CD14-positive monocyte (primary cell): ENCODE results near the gene NCOA6. TPM values are rescaled to one million over a fixed set of nuclear protein-coding genes. Genes with fewer than 3 reads are reported as not detected.

Experiments used
- DNase-seq, 3 donors: peaks; one replicate each; pipeline ENCODE4 v3.0.0-alpha.2; 2011 to 2022
- H2AFZ ChIP-seq: 2 replicates; pipeline ENCODE4 v1.6.0; 2012; ENCODE audit warnings: mild to moderate bottlenecking, low read depth, low read length, inconsistent platforms; ENCODE audit not compliant: insufficient read depth, poor library complexity, severe bottlenecking
- H3K27ac ChIP-seq, 2 donors: 1 replicate in 1 of 2; 2 replicates in 1 of 2; pipeline ENCODE4 v1.5.1; 2012 to 2013; ENCODE audit warnings: low read length in 2 of 2, control low read depth in 1 of 2, inconsistent platforms in 1 of 2, low read depth in 1 of 2, mild to moderate bottlenecking in 1 of 2
- H3K27me3 ChIP-seq, 2 donors: one replicate each; pipeline versions ENCODE4 v1.6.0 to v1.6.1; 2011 to 2013; ENCODE audit warnings: low read length in 2 of 2; ENCODE audit not compliant: control insufficient read depth in 2 of 2, insufficient read depth in 2 of 2
- H3K36me3 ChIP-seq, 2 donors: replicated peaks in 1 of 2; 1 replicate in 1 of 2; 2 replicates in 1 of 2; pipeline versions ENCODE4 v1.5.1 to v1.6.1; 2012 to 2013; ENCODE audit warnings: low read length in 2 of 2, control low read depth in 1 of 2, inconsistent platforms in 1 of 2, mild to moderate bottlenecking in 1 of 2; ENCODE audit not compliant: insufficient read depth in 2 of 2, control insufficient read depth in 1 of 2
- H3K4me1 ChIP-seq, 2 donors: 1 replicate in 1 of 2; 2 replicates in 1 of 2; pipeline versions ENCODE4 v1.5.1 to v1.6.1; 2012 to 2013; ENCODE audit warnings: low read length in 2 of 2, control low read depth in 1 of 2, inconsistent platforms in 1 of 2, mild to moderate bottlenecking in 1 of 2, moderate library complexity in 1 of 2; ENCODE audit not compliant: insufficient read depth in 2 of 2, control insufficient read depth in 1 of 2
- H3K4me2 ChIP-seq: replicated peaks from 2 replicates; pipeline ENCODE3; 2012; ENCODE audit warnings: low read length, moderate library complexity, mild to moderate bottlenecking; ENCODE audit not compliant: poor library complexity, severe bottlenecking; ENCODE audit errors: extremely low read depth
- H3K4me3 ChIP-seq, 3 experiments: fragments of 200-600 bp in 1 of 3; sonication (generic) in 1 of 3; replicated peaks in 1 of 3; 1 replicate in 2 of 3; 2 replicates in 1 of 3; pipeline ENCODE4 v1.5.1; 2011 to 2013; ENCODE audit warnings: low read length in 3 of 3, mild to moderate bottlenecking in 3 of 3, control low read depth in 2 of 3, low read depth in 2 of 3, inconsistent platforms in 1 of 3, moderate library complexity in 1 of 3
- H3K79me2 ChIP-seq: 2 replicates; pipeline ENCODE4 v1.6.0; 2012; ENCODE audit warnings: mild to moderate bottlenecking, control low read depth, inconsistent platforms, low read length, moderate library complexity; ENCODE audit not compliant: insufficient read depth
- H3K9ac ChIP-seq: 2 replicates; pipeline ENCODE4 v1.6.0; 2017; ENCODE audit warnings: low read length, mild to moderate bottlenecking; ENCODE audit not compliant: insufficient read depth, poor library complexity, severe bottlenecking
- H3K9me3 ChIP-seq, 2 donors: replicated peaks in 1 of 2; 1 replicate in 1 of 2; 2 replicates in 1 of 2; pipeline versions ENCODE4 v1.5.1 to v1.6.1; 2012 to 2013; ENCODE audit warnings: low read length in 2 of 2, control low read depth in 1 of 2; ENCODE audit not compliant: control insufficient read depth in 1 of 2, insufficient read depth in 1 of 2
- H4K20me1 ChIP-seq: 2 replicates; pipeline ENCODE4 v1.6.0; 2012; ENCODE audit warnings: mild to moderate bottlenecking, low read length, control low read depth, moderate library complexity; ENCODE audit not compliant: insufficient read depth
- H3K27ac Mint-ChIP-seq, 7 donors: one replicate each; pipeline ENCODE4 v1.8.0; 2020; ENCODE audit warnings: mild to moderate bottlenecking in 7 of 7, mixed read lengths in 7 of 7, moderate library complexity in 6 of 7, inconsistent platforms in 2 of 7
- H3K27me3 Mint-ChIP-seq, 3 donors: one replicate each; pipeline ENCODE4 v1.8.0; 2021 to 2022; ENCODE audit warnings: low read depth in 3 of 3, mild to moderate bottlenecking in 3 of 3, mixed read lengths in 3 of 3, moderate library complexity in 3 of 3, inconsistent platforms in 1 of 3
- H3K36me3 Mint-ChIP-seq, 2 donors: one replicate each; pipeline ENCODE4 v1.8.0; 2020; ENCODE audit warnings: mixed read lengths in 2 of 2, inconsistent platforms in 1 of 2, mild to moderate bottlenecking in 1 of 2
- H3K4me1 Mint-ChIP-seq: one replicate; pipeline ENCODE4 v1.8.0; 2020; ENCODE audit warnings: mild to moderate bottlenecking, mixed read lengths
- H3K4me3 Mint-ChIP-seq, 2 donors: one replicate each; pipeline ENCODE4 v1.8.0; 2020; ENCODE audit warnings: mild to moderate bottlenecking in 2 of 2, mixed read lengths in 2 of 2, moderate library complexity in 1 of 2
- H3K9me3 Mint-ChIP-seq, 7 donors: one replicate each; pipeline ENCODE4 v1.8.0; 2020 to 2022; ENCODE audit warnings: mixed read lengths in 7 of 7, mild to moderate bottlenecking in 6 of 7, moderate library complexity in 6 of 7, inconsistent platforms in 2 of 7
- CTCF ChIP-seq: fragments of 200-600 bp; IDR thresholded peaks from one replicate; pipeline ENCODE4 v1.8.0; 2022; ENCODE audit warnings: antibody characterized with exemption, mild to moderate bottlenecking
- WGBS: methylation state at CpG from one replicate; pipeline ENCODE4 v1.1.5; 2013; ENCODE audit warnings: missing lambda C conversion rate; ENCODE audit not compliant: insufficient coverage; 5-methylcytosine and 5-hydroxymethylcytosine counted together
- intact Hi-C, 2 donors: fragments of 100-400 bp; cut with micrococcal nuclease; formaldehyde crosslinking; loops; one replicate each; pipeline versions ENCODE4 v1.15.0 to v1.15.1; 2023
- polyA plus RNA-seq, 3 donors: library from polyadenylated mRNA; depleted of rRNA in 1 of 3; unstranded in 2 of 3; stranded (reverse) in 1 of 3; fragments of 300-500 nt in 2 of 3; fragments of >200 nt in 1 of 3; fragmentation: Illumina TruSeq in 2 of 3; gene quantifications; 1 replicate in 2 of 3; 2 replicates in 1 of 3; pipeline ENCODE4 v1.2.3, GENCODE V29; 2012 to 2021

The NCOA6 gene
- polyA plus RNA-seq, 3 donors: 2.8 to 19.0 (median 3.9) TPM

GRCh38 chr20:34755367-34755766 is 70.1 kb downstream of the NCOA6 start:
- H3K27me3 ChIP-seq: no peaks in the 10 kb centered on the region
- no peaks in the 10 kb centered on the region for H3K79me2 ChIP-seq
- WGBS: no CpG with 5 or more reads among the region's 1 CpG
- H2AFZ ChIP-seq: no peak overlapping the region
- Mint-ChIP-seq H3K9me3 (no peaks in the 10 kb centered on the region), H3K4me1 (no peaks in the 10 kb centered on the region), H3K27ac (no peak overlapping the region), H3K36me3 (peaks cover 72 to 90% of the 10 kb centered on the region in 2 donors), H3K27me3 (no peaks in the 10 kb centered on the region), H3K4me3 (no peak overlapping the region)
- peaks cover 88 to 97% of the 10 kb centered on the region in 2 donors for H3K36me3 ChIP-seq
- no peak overlapping the region for H3K4me3 ChIP-seq
- DNase-seq: no peak
- no peak overlapping the region for H3K4me2 ChIP-seq
- TF ChIP-seq CTCF: no peak
- no peaks in the 10 kb centered on the region for H3K4me1 ChIP-seq
- H3K9ac ChIP-seq: no peak overlapping the region
- H3K27ac ChIP-seq: no peak overlapping the region
- H4K20me1 ChIP-seq: peaks cover 3% of the 10 kb centered on the region
- intact Hi-C loops: no loop called here
- no peaks in the 10 kb centered on the region for H3K9me3 ChIP-seq

DNA sequence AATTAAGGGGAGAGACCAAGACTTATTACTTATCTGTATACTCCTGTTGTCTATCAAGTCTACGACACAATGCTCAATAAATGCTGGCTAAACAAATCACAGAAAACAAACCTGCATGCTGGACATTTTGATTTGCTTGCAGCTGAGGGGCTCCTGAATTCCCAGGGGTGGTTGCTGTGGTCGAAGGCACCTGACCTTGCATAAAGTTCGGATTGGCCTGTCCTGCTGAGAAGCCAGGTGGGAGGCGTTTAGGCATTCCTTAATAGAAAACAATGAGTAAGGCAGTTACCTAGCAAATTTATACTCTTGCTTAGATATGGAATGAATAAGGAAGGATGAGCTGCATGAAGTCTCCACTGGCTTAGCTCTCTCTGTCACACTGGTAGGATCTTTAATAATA is 70.8 kb downstream of the NCOA6 start:
- peaks cover 0 to 2% (median 0%) of the 10 kb centered on the region in 3 donors for H3K27me3 Mint-ChIP-seq
- Histone ChIP-seq H3K79me2 (no peaks in the 10 kb centered on the region), H4K20me1 (peaks cover 3% of the 10 kb centered on the region), H3K27ac (no peak overlapping the region), H3K4me2 (no peak overlapping the region), H3K4me1 (no peaks in the 10 kb centered on the region), H3K27me3 (no peaks in the 10 kb centered on the region), H3K9me3 (no peaks in the 10 kb centered on the region), H3K9ac (no peak overlapping the region), H2AFZ (no peak overlapping the region), H3K4me3 (no peak overlapping the region), H3K36me3 (peaks cover 88 to 97% of the 10 kb centered on the region in 2 donors)
- intact Hi-C loops: no loop called here
- no peak for DNase-seq
- peaks cover 75 to 91% of the 10 kb centered on the region in 2 donors for H3K36me3 Mint-ChIP-seq
- no peaks in the 10 kb centered on the region for H3K4me1 Mint-ChIP-seq
- H3K27ac Mint-ChIP-seq: no peak overlapping the region
- 100% methylated on average over 1 of the region's 4 CpGs for WGBS
- no peaks in the 10 kb centered on the region for H3K9me3 Mint-ChIP-seq
- no peak overlapping the region for H3K4me3 Mint-ChIP-seq
- no peak for TF ChIP-seq CTCF
